Gastroesophageal sphincter (tissue), 4 donors: ENCODE measurements around the gene SIX5. TPM values are rescaled to one million over a fixed set of nuclear protein-coding genes. Genes with fewer than 3 reads are reported as not detected.
A peak's percentile ranks its signal among the peaks of the same experiment; 100 is the strongest.

Experiments
- ATAC-seq: fragments of 150-250 bp; one replicate; pipeline ENCODE4 v1.9.1; 2016; ENCODE audit warnings: mild to moderate bottlenecking, moderate library complexity
- H3K27ac ChIP-seq, 4 donors: fragments of 200-600 bp; sonication (generic) in 3 of 4; 1 replicate in 3 of 4; 2 replicates in 1 of 4; pipeline ENCODE4 v1.5.1; 2016 to 2019
- H3K27me3 ChIP-seq: fragments of 200-600 bp; sonication (generic); one replicate; pipeline ENCODE4 v1.5.1; 2019
- H3K36me3 ChIP-seq, 2 donors: fragments of 200-600 bp; sonication (generic); one replicate each; pipeline ENCODE4 v1.5.1; 2019; ENCODE audit warnings: control low read depth in 1 of 2
- H3K4me1 ChIP-seq, 3 donors: fragments of 200-600 bp; sonication (generic); 1 replicate in 2 of 3; 2 replicates in 1 of 3; pipeline ENCODE4 v1.5.1; 2016 to 2019; ENCODE audit warnings: control low read depth in 2 of 3
- H3K4me3 ChIP-seq, 2 donors: fragments of 200-600 bp; sonication (generic); one replicate each; pipeline ENCODE4 v1.5.1; 2019; ENCODE audit warnings: mild to moderate bottlenecking in 1 of 2, moderate library complexity in 1 of 2
- H3K9me3 ChIP-seq, 3 donors: fragments of 200-600 bp; sonication (generic); one replicate each; pipeline ENCODE4 v1.5.1; 2017 to 2019; ENCODE audit warnings: control low read depth in 2 of 3
- CTCF ChIP-seq, 4 experiments: fragments of 200-600 bp in 2 of 4; fragments of 450-650 bp in 2 of 4; sonication (generic) in 1 of 4; IDR thresholded peaks; one replicate each; pipeline ENCODE4 v1.5.1; 2017 to 2019; ENCODE audit warnings: antibody characterized with exemption in 4 of 4, mild to moderate bottlenecking in 2 of 4, moderate library complexity in 2 of 4
- EP300 ChIP-seq: sonication (generic); formaldehyde crosslinking; IDR thresholded peaks from one replicate; pipeline ENCODE4 v1.6.1; 2017; ENCODE audit warnings: antibody characterized with exemption, mild to moderate bottlenecking
- POLR2A ChIP-seq, 2 donors: fragments of 450-650 bp; IDR thresholded peaks; one replicate each; pipeline ENCODE4 v1.6.1; 2017; ENCODE audit warnings: antibody characterized with exemption in 2 of 2, mild to moderate bottlenecking in 2 of 2, moderate library complexity in 1 of 2
- POLR2AphosphoS5 ChIP-seq: sonication (generic); formaldehyde crosslinking; IDR thresholded peaks from one replicate; pipeline ENCODE4 v1.6.1; 2017; ENCODE audit warnings: antibody characterized with exemption
- WGBS, 2 donors: methylation state at CpG; one replicate each; pipeline ENCODE4 v1.1.5; 2018; ENCODE audit warnings: low coverage in 1 of 2; 5-methylcytosine and 5-hydroxymethylcytosine counted together
- total RNA-seq, 4 donors: library from RNA; depleted of rRNA; stranded (reverse); fragments of >200 nt; gene quantifications; one replicate each; pipeline ENCODE4 v1.1.0, GENCODE V29; 2016

SIX5 gene
- total RNA-seq, 4 donors from 2014 or later: 13.2 to 33.1 (median 23.7) TPM

- WGBS, 2 donors: 86 to 94% methylated on average over 1 to 11 of the region's 34 CpGs
- TF ChIP-seq EP300 (no peak), CTCF (IDR thresholded peaks at IDR 0.05) (no peak), POLR2A (IDR thresholded peaks at IDR 0.05) (no peak), POLR2AphosphoS5 (no peak)
- Histone ChIP-seq H3K27ac (peak overlapping the region in 3 of 4 donors; percentile 88 to 97 (median 96)), H3K27me3 (no peaks in the 10 kb centered on the region), H3K4me3 (no peak overlapping the region), H3K4me1 (peaks cover 0 to 67% (median 4%) of the 10 kb centered on the region in 3 donors), H3K36me3 (peaks cover 0 to 55% of the 10 kb centered on the region in 2 donors), H3K9me3 (no peaks in the 10 kb centered on the region)
- no peak for ATAC-seq
Observed at GRCh38 chr19:45777395-45777961, 8.4 kb upstream of the SIX5 start.

- peak overlapping the region in 1 of 4 donors; percentile 19 for H3K27ac ChIP-seq
- 87 to 92% methylated on average over 5 to 6 of the region's 9 CpGs for WGBS, 2 donors
- peaks cover 0 to 64% (median 11%) of the 10 kb centered on the region in 3 donors for H3K4me1 ChIP-seq
- no peak overlapping the region for H3K4me3 ChIP-seq
- no peaks in the 10 kb centered on the region for H3K9me3 ChIP-seq
- ATAC-seq: no peak
- TF ChIP-seq CTCF (IDR thresholded peaks at IDR 0.05) (no peak), EP300 (no peak), POLR2AphosphoS5 (no peak), POLR2A (IDR thresholded peaks at IDR 0.05) (no peak)
- no peaks in the 10 kb centered on the region for H3K27me3 ChIP-seq
- H3K36me3 ChIP-seq: peaks cover 0 to 64% of the 10 kb centered on the region in 2 donors
Observed at GRCh38 chr19:45774765-45775164, 5.7 kb upstream of the SIX5 start.

- Histone ChIP-seq H3K27me3 (no peaks in the 10 kb centered on the region), H3K9me3 (no peaks in the 10 kb centered on the region), H3K36me3 (peaks cover 0 to 57% of the 10 kb centered on the region in 2 donors), H3K4me3 (no peak overlapping the region), H3K27ac (peak overlapping the region in 3 of 4 donors; percentile 96 to 99 (median 99)), H3K4me1 (peaks cover 0 to 52% (median 7%) of the 10 kb centered on the region in 3 donors)
- ATAC-seq: no peak
- 9 to 30% methylated on average over 2 of the region's 2 CpGs for WGBS, 2 donors
- TF ChIP-seq POLR2A (IDR thresholded peaks at IDR 0.05) (no peak), EP300 (no peak), CTCF (IDR thresholded peaks at IDR 0.05) (no peak), POLR2AphosphoS5 (no peak)
Observed at GRCh38 chr19:45773384-45773783, 4.3 kb upstream of the SIX5 start.

GRCh38 chr19:45772912-45773311, 3.9 kb upstream of the SIX5 start:
- no peak for TF ChIP-seq CTCF (IDR thresholded peaks at IDR 0.05)
- TF ChIP-seq EP300: no peak
- no peak for TF ChIP-seq POLR2AphosphoS5
- Histone ChIP-seq H3K36me3 (peaks cover 0 to 53% of the 10 kb centered on the region in 2 donors), H3K4me1 (peaks cover 0 to 48% (median 7%) of the 10 kb centered on the region in 3 donors), H3K27me3 (no peaks in the 10 kb centered on the region), H3K4me3 (no peak overlapping the region), H3K27ac (peak overlapping the region in 3 of 4 donors; percentile 96 to 99 (median 99)), H3K9me3 (no peaks in the 10 kb centered on the region)
- no peak for ATAC-seq
- 60% methylated on average over 1 of the region's 3 CpGs; no CpG with 5 or more reads in 1 of the 2 donors for WGBS, 2 donors

GRCh38 chr19:45772130-45772840, 3.2 kb upstream of the SIX5 start:
- H3K27ac ChIP-seq: peak overlapping the region in 3 of 4 donors; percentile 96 to 99 (median 99)
- H3K4me1 ChIP-seq: peaks cover 0 to 41% (median 7%) of the 10 kb centered on the region in 3 donors
- WGBS, 2 donors: 67 to 74% methylated on average over 1 to 9 of the region's 14 CpGs
- TF ChIP-seq CTCF (IDR thresholded peaks at IDR 0.05) (no peak), EP300 (no peak), POLR2AphosphoS5 (no peak), POLR2A (IDR thresholded peaks at IDR 0.05) (no peak)
- no peak overlapping the region for H3K4me3 ChIP-seq
- no peaks in the 10 kb centered on the region for H3K27me3 ChIP-seq
- H3K36me3 ChIP-seq: peaks cover 0 to 46% of the 10 kb centered on the region in 2 donors
- no peaks in the 10 kb centered on the region for H3K9me3 ChIP-seq
- no peak for ATAC-seq
